DND-41 (cell line): ENCODE results near the gene AP2A2.

Experiments used
- ATAC-seq: fragments of 200-7000 bp; cut with Tn5 transposase; 3 replicates; pipeline ENCODE4 v1.9.1; 2021; ENCODE audit warnings: low read depth; ENCODE audit not compliant: insufficient read depth
- DNase-seq: peaks from one replicate; pipeline ENCODE4 v3.0.0-alpha.2; 2020
- H2AFZ ChIP-seq: 2 replicates; pipeline ENCODE4 v1.6.0; 2012; ENCODE audit warnings: low read depth, low read length
- H3K27ac ChIP-seq: 2 replicates; pipeline ENCODE4 v1.5.1; 2012; ENCODE audit warnings: low read length, inconsistent platforms
- H3K27me3 ChIP-seq: fragments of 200-600 bp; sonication (generic); 2 replicates; pipeline ENCODE4 v1.6.0; 2012; ENCODE audit warnings: low read length, mild to moderate bottlenecking, inconsistent platforms; ENCODE audit not compliant: insufficient read depth, poor library complexity
- H3K36me3 ChIP-seq: 2 replicates; pipeline ENCODE4 v1.5.1; 2012; ENCODE audit warnings: low read length, inconsistent platforms; ENCODE audit not compliant: insufficient read depth
- H3K4me1 ChIP-seq: 2 replicates; pipeline ENCODE4 v1.5.1; 2012; ENCODE audit warnings: mild to moderate bottlenecking, low read length; ENCODE audit not compliant: insufficient read depth
- H3K4me2 ChIP-seq: 2 replicates; pipeline ENCODE4 v1.6.0; 2012; ENCODE audit warnings: mild to moderate bottlenecking, moderate library complexity, low read length, inconsistent platforms; ENCODE audit not compliant: insufficient read depth
- H3K4me3 ChIP-seq, 2 experiments: fragments of 200-600 bp in 1 of 2; shearing (Covaris generic) in 1 of 2; 2 replicates each; pipeline ENCODE4 v1.5.1; 2012 to 2016; ENCODE audit warnings: inconsistent platforms in 2 of 2, low read length in 2 of 2, mild to moderate bottlenecking in 2 of 2, low read depth in 1 of 2, moderate library complexity in 1 of 2
- H3K79me2 ChIP-seq: 2 replicates; pipeline ENCODE4 v1.6.0; 2012; ENCODE audit warnings: low read length, inconsistent platforms; ENCODE audit not compliant: insufficient read depth
- H3K9ac ChIP-seq: 2 replicates; pipeline ENCODE4 v1.6.0; 2012; ENCODE audit warnings: low read depth, mild to moderate bottlenecking, inconsistent platforms, low read length, moderate library complexity
- H3K9me3 ChIP-seq: 2 replicates; pipeline ENCODE4 v1.5.1; 2012; ENCODE audit warnings: low read length, moderate library complexity, mild to moderate bottlenecking, inconsistent platforms; ENCODE audit not compliant: insufficient read depth, severe bottlenecking
- H4K20me1 ChIP-seq: 2 replicates; pipeline ENCODE4 v1.6.0; 2012; ENCODE audit warnings: low read length; ENCODE audit not compliant: insufficient read depth
- EZH2 ChIP-seq: IDR thresholded peaks from 3 replicates; pipeline ENCODE4 v1.6.1; 2012; ENCODE audit warnings: borderline replicate concordance, low read depth, mild to moderate bottlenecking, moderate library complexity, low read length, inconsistent platforms; ENCODE audit not compliant: severe bottlenecking
- TF ChIP-seq, protein P1 (sequence below): IDR thresholded peaks from 2 replicates; pipeline ENCODE4 v1.5.1; 2012; ENCODE audit warnings: borderline replicate concordance, low read length, moderate library complexity, mild to moderate bottlenecking; ENCODE audit not compliant: poor library complexity, severe bottlenecking; ENCODE audit errors: extremely low read depth

AP2A2 gene

DNA sequence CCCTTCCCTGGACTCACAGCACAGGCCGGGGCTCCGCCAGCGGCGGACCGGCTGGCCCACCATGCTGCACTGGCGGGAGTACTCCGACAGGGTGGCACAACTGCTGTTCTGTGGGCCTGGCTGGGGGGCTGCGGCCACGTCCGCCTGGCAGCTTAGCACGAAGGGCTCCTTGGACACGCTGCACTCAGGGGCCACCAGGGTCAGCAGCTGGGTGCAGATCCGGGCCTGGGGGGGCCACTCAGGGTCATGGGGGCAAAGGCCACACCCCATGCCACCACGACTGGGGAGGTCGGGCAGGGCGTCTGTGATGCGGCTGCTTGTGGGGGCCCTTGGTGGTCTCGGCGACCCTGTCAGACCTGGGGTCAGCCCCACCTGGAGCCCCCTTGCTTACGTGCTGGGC lies 104.9 kb downstream of the AP2A2 start:
- no peaks in the 10 kb centered on the region for H3K9me3 ChIP-seq

DNA sequence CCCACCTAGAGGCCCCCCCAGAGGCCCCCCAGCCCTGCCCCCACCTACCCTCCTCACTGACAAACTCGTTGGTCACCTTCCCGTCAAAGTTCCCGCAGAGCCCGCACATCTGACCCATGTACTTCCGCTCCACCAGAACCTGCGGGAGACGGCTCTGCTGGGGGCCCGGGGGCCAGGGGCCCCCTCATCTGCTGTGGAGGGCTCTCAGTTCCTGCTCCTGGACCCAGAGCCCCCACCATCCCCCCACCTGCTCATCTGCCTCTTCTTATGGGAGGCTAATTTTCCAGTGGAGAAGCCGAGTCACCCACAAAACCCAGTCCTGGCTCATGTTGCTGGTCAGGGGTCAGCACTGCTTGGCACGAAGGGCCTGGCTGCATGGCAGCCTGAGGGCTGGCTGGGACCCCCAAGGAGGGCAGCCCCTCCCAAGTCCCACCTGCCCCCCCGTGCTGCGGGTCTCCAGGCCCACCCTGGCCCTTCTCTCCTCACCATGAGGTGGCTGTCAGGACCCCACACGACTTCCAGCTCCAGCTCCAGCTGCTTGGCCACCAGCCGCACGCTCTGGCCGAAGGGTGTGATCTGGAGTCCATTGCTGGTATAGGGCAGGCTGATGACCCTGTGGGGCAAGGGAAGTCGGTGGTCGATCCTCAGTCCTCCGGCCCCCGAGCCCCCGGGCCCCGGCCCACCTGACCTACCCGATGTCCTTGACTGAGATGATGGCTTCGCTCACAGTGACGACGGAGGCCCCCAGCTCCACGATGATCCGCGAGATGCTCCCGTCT lies 105.6 kb downstream of the AP2A2 start:
- Histone ChIP-seq H3K27me3 (no peaks in the 10 kb centered on the region), H2AFZ (no peak overlapping the region), H3K27ac (no peak overlapping the region), H3K9ac (no peak overlapping the region), H4K20me1 (no peaks in the 10 kb centered on the region; the same call in 1 of the 2 replicates), H3K79me2 (no peaks in the 10 kb centered on the region), H3K4me2 (no peak overlapping the region), H3K4me1 (no peaks in the 10 kb centered on the region), H3K4me3 (no peak overlapping the region), H3K9me3 (no peaks in the 10 kb centered on the region), H3K36me3 (no peaks in the 10 kb centered on the region)
- ATAC-seq (no peak), DNase-seq (no peak)
- TF ChIP-seq, protein P1, sequence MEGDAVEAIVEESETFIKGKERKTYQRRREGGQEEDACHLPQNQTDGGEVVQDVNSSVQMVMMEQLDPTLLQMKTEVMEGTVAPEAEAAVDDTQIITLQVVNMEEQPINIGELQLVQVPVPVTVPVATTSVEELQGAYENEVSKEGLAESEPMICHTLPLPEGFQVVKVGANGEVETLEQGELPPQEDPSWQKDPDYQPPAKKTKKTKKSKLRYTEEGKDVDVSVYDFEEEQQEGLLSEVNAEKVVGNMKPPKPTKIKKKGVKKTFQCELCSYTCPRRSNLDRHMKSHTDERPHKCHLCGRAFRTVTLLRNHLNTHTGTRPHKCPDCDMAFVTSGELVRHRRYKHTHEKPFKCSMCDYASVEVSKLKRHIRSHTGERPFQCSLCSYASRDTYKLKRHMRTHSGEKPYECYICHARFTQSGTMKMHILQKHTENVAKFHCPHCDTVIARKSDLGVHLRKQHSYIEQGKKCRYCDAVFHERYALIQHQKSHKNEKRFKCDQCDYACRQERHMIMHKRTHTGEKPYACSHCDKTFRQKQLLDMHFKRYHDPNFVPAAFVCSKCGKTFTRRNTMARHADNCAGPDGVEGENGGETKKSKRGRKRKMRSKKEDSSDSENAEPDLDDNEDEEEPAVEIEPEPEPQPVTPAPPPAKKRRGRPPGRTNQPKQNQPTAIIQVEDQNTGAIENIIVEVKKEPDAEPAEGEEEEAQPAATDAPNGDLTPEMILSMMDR = no peak
- no peak for TF ChIP-seq EZH2

More for the DNA sequence above, 104.9 kb downstream of the AP2A2 start:
- Histone ChIP-seq H3K4me2 (no peak overlapping the region), H3K79me2 (no peaks in the 10 kb centered on the region), H3K4me1 (no peaks in the 10 kb centered on the region), H4K20me1 (no peaks in the 10 kb centered on the region; the same call in 1 of the 2 replicates), H3K27ac (no peak overlapping the region), H3K4me3 (no peak overlapping the region), H3K9ac (no peak overlapping the region), H2AFZ (no peak overlapping the region), H3K36me3 (no peaks in the 10 kb centered on the region), H3K27me3 (no peaks in the 10 kb centered on the region)
- DNase-seq (no peak), ATAC-seq (no peak)
- TF ChIP-seq, protein P1 = no peak
- no peak for TF ChIP-seq EZH2

DNA sequence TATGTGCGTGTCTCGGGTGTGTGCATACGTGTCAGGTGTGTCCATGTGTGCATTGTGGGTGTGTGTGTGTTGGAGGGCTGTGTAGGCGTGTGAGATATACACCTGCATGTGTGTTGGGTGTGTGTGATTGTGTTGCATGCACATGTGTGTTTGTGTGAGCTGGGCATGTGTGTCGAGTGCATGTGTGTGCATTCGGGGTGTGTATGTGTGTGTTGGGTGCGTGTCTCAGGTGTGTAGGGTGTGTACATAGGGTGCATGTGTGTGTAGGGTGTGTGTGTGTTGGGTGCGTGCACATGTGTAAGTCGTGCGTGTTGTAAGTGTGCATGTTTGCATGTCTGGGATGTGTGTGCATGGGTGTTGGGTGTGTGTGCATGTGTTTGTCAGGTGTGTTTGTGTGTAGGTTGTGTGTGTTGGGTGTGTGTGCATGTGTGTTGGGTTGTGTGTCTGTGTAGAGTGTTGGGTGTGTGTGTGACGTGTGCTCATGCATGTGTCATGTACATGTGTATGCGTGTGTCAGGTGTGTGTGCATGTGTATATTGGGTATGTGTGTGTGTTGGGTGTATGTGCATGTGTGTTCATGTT lies 106.7 kb downstream of the AP2A2 start:
- no peaks in the 10 kb centered on the region for H3K79me2 ChIP-seq
- no peaks in the 10 kb centered on the region; the same call in 1 of the 2 replicates for H4K20me1 ChIP-seq
- H2AFZ ChIP-seq = no peak overlapping the region
- H3K4me2 ChIP-seq = no peak overlapping the region
- H3K4me1 ChIP-seq = no peaks in the 10 kb centered on the region
- no peak overlapping the region for H3K4me3 ChIP-seq
- no peaks in the 10 kb centered on the region for H3K27me3 ChIP-seq
- no peak overlapping the region for H3K9ac ChIP-seq
- no peak for TF ChIP-seq EZH2
- TF ChIP-seq, protein P1 = no peak
- no peak overlapping the region for H3K27ac ChIP-seq
- H3K9me3 ChIP-seq = no peaks in the 10 kb centered on the region
- DNase-seq (no peak), ATAC-seq (no peak)
- H3K36me3 ChIP-seq = no peaks in the 10 kb centered on the region
